HUES48 (cell line): ENCODE measurements around the gene DUSP15.

Experiments
- H3K27ac ChIP-seq: one replicate; pipeline ENCODE4 v1.7.0; 2013; ENCODE audit warnings: low read depth, low read length, inconsistent platforms
- H3K27me3 ChIP-seq: 2 replicates; pipeline ENCODE4 v1.6.1; 2013; ENCODE audit warnings: mild to moderate bottlenecking, low read length; ENCODE audit not compliant: control insufficient read depth, insufficient read depth
- H3K36me3 ChIP-seq: 2 replicates; pipeline ENCODE4 v1.6.1; 2013; ENCODE audit warnings: low read length; ENCODE audit not compliant: control insufficient read depth, insufficient read depth
- H3K4me1 ChIP-seq: 2 replicates; pipeline ENCODE4 v1.6.1; 2013; ENCODE audit warnings: mild to moderate bottlenecking, low read length; ENCODE audit not compliant: control insufficient read depth, insufficient read depth
- H3K4me3 ChIP-seq: 2 replicates; pipeline ENCODE4 v1.5.1; 2013; ENCODE audit warnings: mild to moderate bottlenecking, low read depth, low read length
- H3K9ac ChIP-seq: 2 replicates; pipeline ENCODE4 v1.6.1; 2013; ENCODE audit warnings: mild to moderate bottlenecking, low read depth, low read length, moderate library complexity
- H3K9me3 ChIP-seq: 2 replicates; pipeline ENCODE4 v1.6.1; 2013; ENCODE audit warnings: low read length; ENCODE audit not compliant: control insufficient read depth, insufficient read depth

Gene DUSP15

GRCh38 chr20:31845300-31845863, 24.9 kb downstream of the DUSP15 start, which contains the start of gene FOXS1:
FOXS1 (minus strand) TSS chr20:31845604; CDS start chr20:31845542, 62 bp downstream.
- H3K9ac ChIP-seq = no peak within 1 kb of the TSS
- H3K27ac ChIP-seq = no peak within 1 kb of the TSS
- H3K4me1 ChIP-seq = peaks cover 14% of the 10 kb centered on the region
- no peaks in the 10 kb centered on the region for H3K36me3 ChIP-seq
- peaks cover 21% of the 10 kb centered on the region for H3K27me3 ChIP-seq
- H3K9me3 ChIP-seq = no peaks in the 10 kb centered on the region
- no peak within 1 kb of the TSS for H3K4me3 ChIP-seq

- Histone ChIP-seq H3K9me3 (no peaks in the 10 kb centered on the region), H3K4me3 (no peak overlapping the region), H3K36me3 (no peaks in the 10 kb centered on the region), H3K27ac (no peak overlapping the region), H3K27me3 (peaks cover 16% of the 10 kb centered on the region), H3K4me1 (peaks cover 14% of the 10 kb centered on the region), H3K9ac (no peak overlapping the region)
Measured at GRCh38 chr20:31844737-31845299, 25.5 kb downstream of the DUSP15 start.

- Histone ChIP-seq H3K9ac (no peak overlapping the region), H3K27ac (no peak overlapping the region), H3K36me3 (no peaks in the 10 kb centered on the region), H3K4me3 (no peak overlapping the region), H3K9me3 (no peaks in the 10 kb centered on the region), H3K4me1 (peaks cover 14% of the 10 kb centered on the region), H3K27me3 (peaks cover 6% of the 10 kb centered on the region)
Measured at GRCh38 chr20:31843881-31844280, 26.4 kb downstream of the DUSP15 start.

DNA sequence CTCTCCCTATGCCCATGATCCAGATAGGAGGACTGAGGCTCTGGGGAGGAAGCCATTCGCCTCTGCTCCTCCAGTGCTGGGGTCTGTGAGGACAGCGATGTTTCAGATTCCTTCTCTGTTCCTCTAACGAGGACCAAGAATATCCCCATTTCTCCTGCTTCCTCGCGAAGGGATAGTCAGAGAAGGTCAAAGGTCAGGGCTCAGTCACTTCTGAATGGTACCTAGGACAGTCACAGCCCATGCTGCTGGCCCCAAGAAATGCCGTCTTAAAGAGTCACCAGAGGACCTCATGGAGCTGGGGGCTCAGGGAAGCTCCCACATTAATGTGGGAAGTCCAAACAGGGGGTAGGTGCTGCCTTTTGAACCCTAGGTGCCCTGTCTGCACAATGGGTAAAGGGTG, 27.0 kb downstream of the DUSP15 start:
- no peaks in the 10 kb centered on the region for H3K36me3 ChIP-seq
- peaks cover under 1% of the 10 kb centered on the region; the same call in 1 of the 2 replicates for H3K27me3 ChIP-seq
- no peaks in the 10 kb centered on the region for H3K9me3 ChIP-seq
- H3K4me3 ChIP-seq = no peak overlapping the region
- H3K9ac ChIP-seq = no peak overlapping the region
- H3K27ac ChIP-seq = no peak overlapping the region
- peaks cover 14% of the 10 kb centered on the region for H3K4me1 ChIP-seq

DNA sequence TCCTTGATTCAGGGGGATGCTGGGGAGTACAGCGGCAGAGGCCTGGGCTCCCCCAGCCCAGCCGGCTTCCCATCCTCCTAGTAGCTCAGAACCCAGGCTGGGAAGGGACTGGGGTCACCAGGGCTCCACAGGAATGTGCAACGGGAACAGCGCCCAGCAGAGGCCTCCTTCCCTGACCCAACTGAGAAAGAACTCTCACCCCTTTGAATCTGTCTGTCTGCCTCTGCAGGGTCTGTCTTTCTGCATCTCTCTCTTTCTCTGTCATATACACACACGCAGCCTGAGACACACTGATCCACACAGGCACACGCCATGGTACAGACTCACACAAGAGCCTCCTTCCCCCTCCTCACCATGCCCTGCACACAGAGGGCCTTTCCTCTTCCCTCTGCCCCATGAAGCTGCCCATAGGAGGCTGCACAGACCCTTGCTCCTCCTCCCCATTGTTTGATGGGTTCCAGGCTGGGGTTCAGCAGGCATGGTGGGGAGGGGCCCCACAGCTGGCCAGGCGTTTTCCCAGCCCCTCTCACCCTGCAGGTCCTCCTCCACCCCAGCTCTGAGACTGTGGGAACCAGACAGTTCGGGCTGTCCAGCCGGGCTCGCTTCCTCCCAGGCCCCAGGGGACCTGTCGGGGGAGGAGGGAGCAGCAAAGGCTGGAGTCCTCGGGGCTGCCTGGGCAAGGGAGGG, 27.7 kb downstream of the DUSP15 start:
- no peaks in the 10 kb centered on the region for H3K27me3 ChIP-seq
- H3K27ac ChIP-seq = no peak overlapping the region
- H3K9me3 ChIP-seq = no peaks in the 10 kb centered on the region
- peaks cover 14% of the 10 kb centered on the region for H3K4me1 ChIP-seq
- H3K4me3 ChIP-seq = no peak overlapping the region
- no peak overlapping the region for H3K9ac ChIP-seq
- no peaks in the 10 kb centered on the region for H3K36me3 ChIP-seq

GRCh38 chr20:31841928-31842327, 28.4 kb downstream of the DUSP15 start:
- Histone ChIP-seq H3K9ac (no peak overlapping the region), H3K27me3 (no peaks in the 10 kb centered on the region), H3K4me3 (no peak overlapping the region), H3K27ac (no peak overlapping the region), H3K4me1 (peaks cover 14% of the 10 kb centered on the region), H3K36me3 (no peaks in the 10 kb centered on the region), H3K9me3 (no peaks in the 10 kb centered on the region)

GRCh38 chr20:31840906-31841816, 29.2 kb downstream of the DUSP15 start:
- Histone ChIP-seq H3K9me3 (no peaks in the 10 kb centered on the region), H3K9ac (no peak overlapping the region), H3K4me1 (peaks cover 14% of the 10 kb centered on the region), H3K4me3 (no peak overlapping the region), H3K36me3 (no peaks in the 10 kb centered on the region), H3K27ac (no peak overlapping the region), H3K27me3 (no peaks in the 10 kb centered on the region)

DNA sequence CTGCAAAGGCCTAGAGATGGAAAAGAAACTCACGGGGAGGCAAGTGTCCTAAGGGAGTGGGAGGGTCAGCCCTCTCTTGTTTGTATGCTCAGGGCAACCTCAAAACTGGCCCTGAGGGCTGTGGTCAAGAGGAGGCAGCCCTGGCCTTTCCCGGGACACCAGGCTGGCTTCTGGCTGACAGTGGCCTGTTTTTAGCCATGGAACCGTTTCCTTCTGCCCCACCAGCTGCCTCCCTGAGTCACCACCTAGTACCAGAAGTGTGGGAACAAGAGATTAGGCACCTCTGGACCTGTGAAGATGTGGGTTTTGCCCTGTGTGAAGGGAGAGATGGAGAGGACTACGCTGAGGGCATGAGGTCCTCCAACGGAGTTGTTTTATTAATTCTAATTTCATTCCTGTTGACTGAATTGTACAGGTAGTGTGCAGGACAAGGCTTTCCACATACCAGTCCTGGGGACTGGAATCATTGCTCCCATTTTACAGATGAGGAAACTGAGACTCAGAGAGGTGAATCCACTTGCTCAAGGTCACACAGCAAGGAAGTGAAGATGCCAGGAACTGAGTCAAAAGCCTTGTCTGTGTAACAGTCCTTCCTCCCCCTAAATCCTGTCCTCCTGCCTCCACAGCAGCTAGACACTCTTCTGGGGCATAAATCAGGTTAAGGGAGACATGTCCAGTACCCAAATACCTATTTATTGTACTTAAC, 30.4 kb downstream of the DUSP15 start:
- Histone ChIP-seq H3K36me3 (no peaks in the 10 kb centered on the region), H3K27me3 (no peaks in the 10 kb centered on the region), H3K9me3 (no peaks in the 10 kb centered on the region), H3K27ac (no peak overlapping the region), H3K9ac (no peak overlapping the region), H3K4me3 (no peak overlapping the region), H3K4me1 (peaks cover 14% of the 10 kb centered on the region)

GRCh38 chr20:31838646-31839292, 31.6 kb downstream of the DUSP15 start:
- no peaks in the 10 kb centered on the region for H3K27me3 ChIP-seq
- no peaks in the 10 kb centered on the region for H3K36me3 ChIP-seq
- H3K9ac ChIP-seq = no peak overlapping the region
- H3K4me1 ChIP-seq = peaks cover 14% of the 10 kb centered on the region
- no peaks in the 10 kb centered on the region for H3K9me3 ChIP-seq
- no peak overlapping the region for H3K4me3 ChIP-seq
- no peak overlapping the region for H3K27ac ChIP-seq

GRCh38 chr20:31837896-31838397, 32.4 kb downstream of the DUSP15 start:
- no peaks in the 10 kb centered on the region for H3K27me3 ChIP-seq
- H3K9ac ChIP-seq = no peak overlapping the region
- no peaks in the 10 kb centered on the region for H3K36me3 ChIP-seq
- peaks cover 10% of the 10 kb centered on the region for H3K4me1 ChIP-seq
- no peak overlapping the region for H3K4me3 ChIP-seq
- H3K9me3 ChIP-seq = no peaks in the 10 kb centered on the region
- H3K27ac ChIP-seq = no peak overlapping the region
